ENCODE data around the gene CTRB1.

- TF ChIP-seq CHD7 (IDR thresholded peaks at IDR 0.05; ENCODE audit: insufficient replicate concordance, low read length) (no peak), CTCF (IDR thresholded peaks at IDR 0.05; ENCODE audit: control extremely low read depth in 1 of 3, insufficient read depth in 1 of 3, low read depth in 1 of 3, low read length in 3 of 3) (no peak), RXRA (IDR thresholded peaks at IDR 0.05; ENCODE audit: insufficient read depth, low read depth, low read length) (no peak), SRF (IDR thresholded peaks at IDR 0.05; ENCODE audit: low read depth, low read length) (no peak), SP2 (IDR thresholded peaks at IDR 0.05; ENCODE audit: low read length) (no peak), RAD21 (IDR thresholded peaks at IDR 0.05 in 1 of 2, conservative IDR thresholded peaks at IDR 0.05 in 1 of 2; ENCODE audit: low read depth in 2 of 2, low read length in 2 of 2) (no peak), TAF1 (IDR thresholded peaks at IDR 0.05; ENCODE audit: low read depth, low read length) (no peak), POLR2A (IDR thresholded peaks at IDR 0.05; ENCODE audit: control extremely low read depth in 1 of 2, low read depth in 2 of 2, low read length in 2 of 2) (peak in 1 of 2 experiments; percentile 58; a peak in 1 of 3 replicates)
Measured at GRCh38 chr16:75227361-75228142, 8.8 kb downstream of the CTRB1 start.
